ENCODE results near the gene TXNRD1. TPM values are rescaled to one million over a fixed set of nuclear protein-coding genes. Genes with fewer than 3 reads are reported as not detected.

TXNRD1 gene
- total and polyA plus RNA-seq, 2 donors (not counting 1 experiment from before 2014, with no cell fraction given) = 436 to 1,000 TPM

DNA sequence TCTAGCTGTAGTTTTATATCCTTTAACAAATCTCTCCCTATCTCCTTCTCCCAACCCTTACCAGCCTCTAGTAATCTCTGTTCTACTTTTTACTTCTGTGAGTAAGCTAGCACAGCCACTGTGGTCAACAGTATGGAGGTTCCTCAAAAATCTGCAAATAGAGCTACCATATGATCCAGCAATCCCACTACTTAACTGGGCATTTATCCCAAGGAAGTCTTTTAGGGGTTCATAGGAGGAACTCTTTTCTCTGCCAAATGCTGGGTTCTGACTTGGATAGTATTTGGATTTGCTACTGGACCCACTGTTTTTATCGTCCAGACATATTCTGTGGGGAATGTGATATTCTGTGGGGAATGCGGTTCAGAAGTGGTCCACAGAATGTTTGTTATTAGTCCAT, 129.1 kb downstream of the TXNRD1 start:
- H3K27me3 ChIP-seq (ENCODE audit: control insufficient read depth, insufficient read depth, low read length) = no peaks in the 10 kb centered on the region
- no peak for TF ChIP-seq EZH2 (IDR thresholded peaks at IDR 0.05; ENCODE audit: low read length, missing control alignments)
- TF ChIP-seq, protein P1, sequence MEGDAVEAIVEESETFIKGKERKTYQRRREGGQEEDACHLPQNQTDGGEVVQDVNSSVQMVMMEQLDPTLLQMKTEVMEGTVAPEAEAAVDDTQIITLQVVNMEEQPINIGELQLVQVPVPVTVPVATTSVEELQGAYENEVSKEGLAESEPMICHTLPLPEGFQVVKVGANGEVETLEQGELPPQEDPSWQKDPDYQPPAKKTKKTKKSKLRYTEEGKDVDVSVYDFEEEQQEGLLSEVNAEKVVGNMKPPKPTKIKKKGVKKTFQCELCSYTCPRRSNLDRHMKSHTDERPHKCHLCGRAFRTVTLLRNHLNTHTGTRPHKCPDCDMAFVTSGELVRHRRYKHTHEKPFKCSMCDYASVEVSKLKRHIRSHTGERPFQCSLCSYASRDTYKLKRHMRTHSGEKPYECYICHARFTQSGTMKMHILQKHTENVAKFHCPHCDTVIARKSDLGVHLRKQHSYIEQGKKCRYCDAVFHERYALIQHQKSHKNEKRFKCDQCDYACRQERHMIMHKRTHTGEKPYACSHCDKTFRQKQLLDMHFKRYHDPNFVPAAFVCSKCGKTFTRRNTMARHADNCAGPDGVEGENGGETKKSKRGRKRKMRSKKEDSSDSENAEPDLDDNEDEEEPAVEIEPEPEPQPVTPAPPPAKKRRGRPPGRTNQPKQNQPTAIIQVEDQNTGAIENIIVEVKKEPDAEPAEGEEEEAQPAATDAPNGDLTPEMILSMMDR (conservative IDR thresholded peaks at IDR 0.05 in 1 of 2, IDR thresholded peaks at IDR 0.05 in 1 of 2; ENCODE audit: low read depth in 1 of 2, low read length in 2 of 2) = no peak
- H3K27ac ChIP-seq (ENCODE audit: insufficient read depth, low read length) = no peak overlapping the region

DNA sequence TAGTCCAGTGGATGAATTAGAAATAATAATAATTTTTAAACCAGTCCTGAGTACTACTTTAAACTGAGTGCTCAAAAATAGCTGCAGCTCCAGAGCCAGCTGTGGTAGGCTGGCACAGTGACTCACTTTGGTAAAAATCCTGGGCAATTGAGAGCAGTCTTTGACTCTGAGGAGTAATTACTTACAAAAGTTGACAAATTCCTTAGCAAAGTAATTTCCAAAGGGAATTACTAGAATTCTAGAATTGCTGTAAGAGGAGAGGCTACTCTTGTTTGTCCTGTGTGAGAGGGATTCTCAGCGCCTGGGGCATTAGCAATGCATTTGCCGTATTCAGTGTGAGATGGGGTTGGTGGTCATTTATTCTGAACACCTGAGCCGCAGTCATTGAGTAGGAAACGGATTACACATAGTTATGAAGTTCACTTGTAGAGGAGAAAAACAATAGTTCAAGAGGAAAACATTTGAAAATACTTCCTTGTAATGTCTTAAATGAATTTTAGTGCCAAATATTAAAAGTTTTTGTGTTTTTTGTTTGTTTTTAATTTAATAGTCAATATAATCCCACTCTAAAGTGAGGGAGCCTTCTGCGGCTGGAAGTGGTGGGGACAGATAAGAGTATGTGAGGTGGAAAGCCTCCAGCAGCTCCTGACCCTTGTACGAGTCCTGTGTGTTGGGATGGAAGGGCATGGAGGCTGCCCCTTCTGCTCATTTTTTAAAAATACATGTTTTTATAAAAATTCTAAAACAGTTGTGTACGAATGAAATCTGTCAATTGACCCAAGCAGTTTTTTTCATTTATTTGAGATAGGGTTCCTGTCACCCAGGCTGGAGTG, 129.9 kb downstream of the TXNRD1 start:
- H3K79me2 ChIP-seq (ENCODE audit: control insufficient read depth, insufficient read depth, low read length) = peaks cover 45% of the 10 kb centered on the region

More for the DNA sequence above, 129.1 kb downstream of the TXNRD1 start:
- Histone ChIP-seq H3K4me1 (ENCODE audit: control insufficient read depth, extremely low read depth, insufficient read depth, low read length) (no peaks in the 10 kb centered on the region), H3K79me2 (ENCODE audit: control insufficient read depth, insufficient read depth, low read length) (peaks cover 50% of the 10 kb centered on the region), H3K4me3 (replicated peaks in 1 of 4; ENCODE audit: control extremely low read depth in 1 of 4, insufficient read depth in 1 of 4, low read depth in 3 of 4, low read length in 4 of 4) (no peak overlapping the region), H3K36me3 (ENCODE audit: control insufficient read depth, insufficient read depth, low read length) (peaks cover 41% of the 10 kb centered on the region), H2AFZ (ENCODE audit: low read length) (no peak overlapping the region), H3K9me3 (ENCODE audit: control insufficient read depth, insufficient read depth, low read depth, low read length) (no peaks in the 10 kb centered on the region), H4K20me1 (ENCODE audit: control insufficient read depth, extremely low read depth, insufficient read depth, low read length) (no peaks in the 10 kb centered on the region), H3K9ac (ENCODE audit: insufficient read depth, low read length) (no peak overlapping the region), H3K4me2 (ENCODE audit: extremely low read depth, insufficient read depth, low read length) (no peak overlapping the region)
- DNase-seq (ENCODE audit: low read depth in 2 of 2) = no peak

DNA sequence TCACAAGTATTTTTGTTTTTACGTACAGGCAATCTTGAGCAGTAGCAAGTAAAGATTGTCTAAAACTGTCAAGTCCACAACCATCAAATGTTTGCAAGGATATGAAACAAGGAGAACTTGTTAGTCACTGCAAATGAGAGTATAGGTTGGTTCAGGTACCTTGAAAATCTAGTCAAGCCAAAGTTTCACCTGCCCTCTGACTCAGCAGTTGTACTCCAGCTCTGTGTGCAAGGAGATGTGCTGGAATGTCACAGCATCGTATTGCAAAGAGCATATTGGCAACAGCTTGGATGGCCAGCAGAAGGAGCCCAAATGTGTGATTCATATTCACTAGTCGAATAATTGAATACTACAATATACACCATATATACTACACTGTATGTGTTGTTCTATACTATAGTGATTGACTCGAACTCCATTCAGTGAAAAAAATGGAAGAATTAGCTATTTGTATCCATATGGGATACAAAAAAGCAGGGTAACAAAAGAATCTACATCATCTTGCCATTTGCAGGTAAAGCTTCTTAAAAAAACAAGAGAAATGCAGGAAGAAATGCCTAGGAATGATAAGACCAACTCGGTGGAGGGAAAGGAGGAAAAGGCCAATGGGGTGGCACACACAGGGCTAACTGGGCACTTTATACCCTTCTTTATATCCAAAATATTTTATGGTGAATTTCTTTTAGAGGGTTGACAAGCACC, 131.9 kb downstream of the TXNRD1 start:
- no peaks in the 10 kb centered on the region for H3K27me3 ChIP-seq (ENCODE audit: control insufficient read depth, insufficient read depth, low read length)
- H3K27ac ChIP-seq (ENCODE audit: insufficient read depth, low read length) = no peak overlapping the region
- H4K20me1 ChIP-seq (ENCODE audit: control insufficient read depth, extremely low read depth, insufficient read depth, low read length) = no peaks in the 10 kb centered on the region
- DNase-seq (ENCODE audit: low read depth in 2 of 2) = peak in 1 of 2 donors; percentile 43
- H3K79me2 ChIP-seq (ENCODE audit: control insufficient read depth, insufficient read depth, low read length) = peaks cover 29% of the 10 kb centered on the region
- H3K36me3 ChIP-seq (ENCODE audit: control insufficient read depth, insufficient read depth, low read length) = peaks cover 26% of the 10 kb centered on the region
- TF ChIP-seq, protein P1 (conservative IDR thresholded peaks at IDR 0.05 in 1 of 2, IDR thresholded peaks at IDR 0.05 in 1 of 2; ENCODE audit: low read depth in 1 of 2, low read length in 2 of 2) = no peak
- no peak for TF ChIP-seq EZH2 (IDR thresholded peaks at IDR 0.05; ENCODE audit: low read length, missing control alignments)
- no peaks in the 10 kb centered on the region for H3K9me3 ChIP-seq (ENCODE audit: control insufficient read depth, insufficient read depth, low read depth, low read length)
- H3K4me2 ChIP-seq (ENCODE audit: extremely low read depth, insufficient read depth, low read length) = no peak overlapping the region
- no peak overlapping the region for H3K9ac ChIP-seq (ENCODE audit: insufficient read depth, low read length)
- H2AFZ ChIP-seq (ENCODE audit: low read length) = no peak overlapping the region
- no peak overlapping the region for H3K4me3 ChIP-seq (replicated peaks in 1 of 4; ENCODE audit: control extremely low read depth in 1 of 4, insufficient read depth in 1 of 4, low read depth in 3 of 4, low read length in 4 of 4)
- no peaks in the 10 kb centered on the region for H3K4me1 ChIP-seq (ENCODE audit: control insufficient read depth, extremely low read depth, insufficient read depth, low read length)

More for the DNA sequence above, 129.9 kb downstream of the TXNRD1 start:
- H3K4me1 ChIP-seq (ENCODE audit: control insufficient read depth, extremely low read depth, insufficient read depth, low read length) = no peaks in the 10 kb centered on the region
- H3K9me3 ChIP-seq (ENCODE audit: control insufficient read depth, insufficient read depth, low read depth, low read length) = no peaks in the 10 kb centered on the region
- H3K9ac ChIP-seq (ENCODE audit: insufficient read depth, low read length) = no peak overlapping the region
- H3K4me2 ChIP-seq (ENCODE audit: extremely low read depth, insufficient read depth, low read length) = no peak overlapping the region
- H3K4me3 ChIP-seq (replicated peaks in 1 of 4; ENCODE audit: control extremely low read depth in 1 of 4, insufficient read depth in 1 of 4, low read depth in 3 of 4, low read length in 4 of 4) = no peak overlapping the region
- no peak overlapping the region for H2AFZ ChIP-seq (ENCODE audit: low read length)
- H3K27ac ChIP-seq (ENCODE audit: insufficient read depth, low read length) = no peak overlapping the region
- H3K27me3 ChIP-seq (ENCODE audit: control insufficient read depth, insufficient read depth, low read length) = no peaks in the 10 kb centered on the region
- TF ChIP-seq, protein P1 (conservative IDR thresholded peaks at IDR 0.05 in 1 of 2, IDR thresholded peaks at IDR 0.05 in 1 of 2; ENCODE audit: low read depth in 1 of 2, low read length in 2 of 2) = no peak
- TF ChIP-seq EZH2 (IDR thresholded peaks at IDR 0.05; ENCODE audit: low read length, missing control alignments) = no peak
- H3K36me3 ChIP-seq (ENCODE audit: control insufficient read depth, insufficient read depth, low read length) = peaks cover 35% of the 10 kb centered on the region
- H4K20me1 ChIP-seq (ENCODE audit: control insufficient read depth, extremely low read depth, insufficient read depth, low read length) = no peaks in the 10 kb centered on the region
- no peak for DNase-seq (ENCODE audit: low read depth in 2 of 2)
